GM19239 (cell line): ENCODE measurements around the gene BDKRB2.

Experiments used
- DNase-seq: peaks from one replicate; pipeline ENCODE4 v3.0.0; 2011; ENCODE audit warnings: low spot score; ENCODE audit not compliant: insufficient read length
- FAIRE-seq: peaks from 2 replicates; lab custom pipeline; 2011; peaks lifted over from hg19 to GRCh38; lab: Jason Lieb, UNC

BDKRB2 gene

DNA sequence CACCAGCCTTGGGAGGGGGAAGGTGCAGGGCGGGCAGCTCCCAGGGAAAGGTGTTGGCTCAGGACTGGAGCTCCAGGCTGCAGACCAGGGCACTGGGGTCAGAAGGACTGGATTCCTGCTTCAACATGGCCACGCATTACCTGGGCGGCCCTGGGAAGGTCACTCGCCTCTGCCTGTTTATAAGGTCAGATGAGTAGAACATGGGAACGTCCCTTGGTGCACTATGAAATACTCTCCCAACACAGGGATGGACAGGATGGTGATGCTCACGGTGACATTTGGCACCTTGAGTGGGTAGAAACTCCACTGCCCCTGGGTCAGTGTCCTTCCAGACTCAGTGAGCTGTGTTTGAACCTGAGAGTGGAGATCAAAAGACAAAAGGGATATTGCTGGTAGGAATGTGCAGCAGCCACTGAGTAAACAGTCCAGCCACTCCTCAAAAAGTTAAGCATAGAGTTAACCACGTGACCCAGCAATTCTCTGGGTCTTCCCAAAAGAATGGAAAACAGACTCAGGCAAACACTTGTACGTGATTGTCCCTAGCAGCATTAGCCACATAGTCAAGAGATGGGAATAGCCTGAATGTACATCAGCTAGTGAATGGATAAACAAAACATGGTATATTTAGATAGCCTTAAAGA is 9.1 kb upstream of the BDKRB2 start:
- no peak for DNase-seq
- no peak for FAIRE-seq

DNA sequence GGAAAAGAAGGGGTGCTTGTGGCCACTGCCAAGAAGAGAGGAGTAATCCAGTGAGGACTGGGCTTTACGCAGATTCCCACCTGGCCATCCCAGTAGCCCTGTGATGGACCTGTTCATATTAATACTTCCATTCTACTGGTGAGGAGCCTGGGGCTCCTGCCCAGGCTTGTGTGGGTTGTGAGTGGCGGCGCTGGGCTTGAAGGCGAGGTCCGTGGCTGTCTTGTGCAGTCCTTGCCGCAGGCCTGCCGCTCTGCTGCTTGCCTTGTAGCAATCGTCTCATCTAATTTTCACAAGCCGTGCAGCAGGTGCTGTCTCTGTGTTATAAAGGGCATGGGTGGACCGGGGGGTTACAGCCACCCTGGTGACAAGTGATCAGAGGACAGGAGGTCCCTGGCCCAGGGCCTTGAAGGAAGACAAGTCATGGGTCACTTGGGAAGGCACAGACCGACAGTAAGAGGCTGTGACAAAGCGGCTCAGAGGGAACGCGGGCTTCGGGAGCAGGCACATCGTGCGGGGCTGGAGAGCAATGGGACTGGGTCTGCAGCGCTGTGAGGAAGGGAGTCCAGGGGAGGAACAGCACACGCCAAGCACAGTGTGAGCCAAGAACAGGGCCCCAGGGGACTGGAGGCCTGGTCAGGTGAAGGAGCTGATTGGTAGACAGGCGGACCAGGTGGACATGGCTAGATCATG is 7.3 kb upstream of the BDKRB2 start:
- FAIRE-seq = no peak
- no peak for DNase-seq

DNA sequence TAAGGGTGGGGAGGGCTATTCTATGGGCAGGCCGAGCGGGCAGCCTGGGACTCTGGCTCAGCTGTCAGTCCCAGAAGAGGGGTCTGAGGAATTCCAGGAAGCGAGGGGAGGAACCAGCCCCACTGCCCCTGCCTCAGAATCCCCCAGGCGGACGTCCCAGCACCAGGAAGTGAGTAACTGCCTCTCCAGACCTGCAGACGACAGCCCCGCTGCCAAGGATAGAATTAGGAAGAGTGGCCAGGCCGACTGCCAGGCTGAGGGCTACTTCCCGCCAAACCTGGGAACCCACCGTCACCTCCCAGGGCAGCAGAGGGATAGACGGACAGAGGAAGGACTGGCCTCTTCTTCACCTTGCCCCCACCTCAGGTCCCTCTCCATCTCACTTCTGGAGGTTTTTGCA is 6.7 kb upstream of the BDKRB2 start:
- DNase-seq (no peak), FAIRE-seq (no peak)

DNA sequence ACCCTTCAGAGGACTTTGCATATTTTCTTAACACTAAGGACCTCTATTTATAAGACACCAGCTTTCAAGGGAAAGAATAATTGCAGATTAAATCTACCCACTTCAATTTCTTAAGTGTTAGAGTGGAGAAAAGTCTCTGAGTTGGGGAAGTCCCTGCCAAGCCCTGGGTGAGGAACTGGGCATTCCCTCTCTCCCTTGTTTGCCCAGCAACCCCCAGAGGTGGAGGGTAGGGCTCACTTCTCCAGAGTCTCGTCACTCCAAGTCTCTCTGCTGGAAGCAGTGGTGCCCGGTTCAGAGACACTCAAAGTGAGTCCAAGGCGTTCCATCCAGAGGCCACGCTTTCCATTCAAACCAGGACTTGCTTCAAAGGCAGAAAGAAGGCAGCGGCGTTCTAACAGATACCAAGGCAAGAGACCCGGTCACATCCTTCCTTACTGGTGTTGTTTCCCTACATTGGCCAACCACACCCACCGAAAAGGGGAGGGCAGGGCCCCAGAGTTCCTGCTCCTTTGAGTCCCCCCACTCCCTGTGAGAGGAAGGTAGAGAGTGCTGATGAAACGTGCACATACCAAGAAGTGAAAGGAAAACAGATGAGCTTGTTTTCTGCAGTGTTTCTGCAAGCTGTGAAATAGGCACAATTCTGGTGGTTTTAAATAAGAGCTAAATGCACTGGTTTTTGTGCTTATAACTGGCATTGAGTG is 6.1 kb upstream of the BDKRB2 start:
- no peak for DNase-seq
- no peak for FAIRE-seq

DNA sequence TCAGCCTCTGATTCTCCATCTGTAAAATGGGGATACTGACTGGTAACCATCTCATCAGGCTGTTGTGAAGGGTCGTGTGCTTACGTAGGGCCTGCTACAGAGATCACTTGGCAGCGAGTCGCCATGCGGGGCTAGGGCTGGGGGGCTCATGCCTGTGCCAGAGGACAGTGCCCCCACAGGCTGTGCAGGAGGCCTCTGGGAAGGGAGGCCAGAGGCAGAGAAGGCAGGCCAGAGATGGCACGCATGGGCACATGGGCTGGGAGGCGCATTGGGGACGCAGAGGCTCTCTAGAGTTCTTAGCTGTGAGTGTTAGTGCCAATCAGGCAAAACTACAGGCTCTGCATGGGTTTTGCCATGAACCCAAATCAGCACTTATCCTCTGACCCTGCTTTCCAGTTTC is 3.5 kb upstream of the BDKRB2 start:
- FAIRE-seq (no peak), DNase-seq (no peak)

DNA sequence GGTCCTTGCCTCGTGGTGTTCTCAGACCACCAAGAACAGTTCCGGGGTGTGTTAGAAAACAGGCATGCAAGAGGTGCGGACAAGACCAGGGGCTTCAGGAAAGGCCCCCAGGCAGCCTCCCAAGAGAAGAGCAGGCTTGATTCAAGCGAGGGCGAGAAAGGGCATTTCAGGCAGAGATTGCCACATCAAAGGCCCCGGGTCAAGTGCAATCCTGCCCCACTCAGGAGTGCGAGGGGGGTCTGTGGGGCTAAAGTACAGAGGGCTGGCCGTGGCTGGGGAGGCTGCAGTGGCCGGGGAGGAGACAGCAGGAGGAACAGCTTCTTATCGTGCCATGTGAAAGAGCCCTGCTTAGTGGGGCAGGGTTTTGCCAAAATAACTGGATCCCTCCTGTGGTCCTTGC is 2.7 kb upstream of the BDKRB2 start:
- DNase-seq (no peak), FAIRE-seq (no peak)

DNA sequence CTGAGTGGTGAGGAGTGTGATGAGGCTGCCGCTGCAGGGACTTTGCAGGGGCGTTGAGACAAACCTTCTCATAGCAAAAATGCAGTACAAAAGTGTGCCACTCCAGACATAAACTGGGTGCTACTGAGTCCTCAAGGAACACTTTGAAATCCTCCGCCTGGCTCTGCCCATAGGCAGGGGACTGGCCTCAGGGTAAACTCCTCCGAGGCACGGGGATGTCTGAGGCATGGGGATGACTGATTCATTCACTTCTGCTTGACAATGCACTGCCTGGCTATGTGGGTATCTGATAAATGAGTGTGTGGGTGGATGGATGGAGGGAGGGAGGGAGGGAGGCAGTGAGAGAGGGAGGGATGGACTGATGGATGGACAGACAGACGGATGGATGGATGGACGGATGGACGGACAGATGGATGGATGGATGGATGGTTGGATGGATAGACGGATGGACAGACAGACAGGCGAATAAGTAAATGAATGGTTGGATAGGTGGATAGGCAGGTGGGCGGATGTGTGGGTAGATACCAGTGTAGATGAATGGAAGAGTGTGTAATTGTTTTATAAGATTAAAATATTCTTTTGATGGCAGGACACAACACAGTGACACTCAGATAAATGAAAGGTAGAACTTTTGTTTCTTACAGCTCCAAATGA is 2.1 kb upstream of the BDKRB2 start:
- no peak for FAIRE-seq
- DNase-seq = no peak

DNA sequence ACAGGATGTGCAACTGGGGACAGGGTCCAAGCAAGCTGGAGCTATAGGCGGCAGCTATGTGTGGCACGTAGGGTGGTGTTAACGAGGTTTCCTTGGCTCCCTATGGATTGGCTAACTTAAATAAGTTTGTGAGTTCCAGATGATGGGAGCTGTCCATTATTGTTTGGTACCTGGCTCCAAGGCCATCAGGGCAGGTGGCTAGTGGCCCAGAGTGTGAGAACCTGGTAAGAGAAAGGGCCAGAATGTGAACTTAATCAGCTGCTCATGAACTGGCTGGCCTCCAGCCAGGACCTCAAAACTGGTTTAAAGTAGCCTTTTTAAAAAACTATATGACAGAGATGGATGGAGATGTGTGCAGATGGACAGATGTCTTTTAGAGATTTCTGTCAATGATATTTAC is 1.5 kb upstream of the BDKRB2 start:
- no peak for FAIRE-seq
- DNase-seq = no peak

DNA sequence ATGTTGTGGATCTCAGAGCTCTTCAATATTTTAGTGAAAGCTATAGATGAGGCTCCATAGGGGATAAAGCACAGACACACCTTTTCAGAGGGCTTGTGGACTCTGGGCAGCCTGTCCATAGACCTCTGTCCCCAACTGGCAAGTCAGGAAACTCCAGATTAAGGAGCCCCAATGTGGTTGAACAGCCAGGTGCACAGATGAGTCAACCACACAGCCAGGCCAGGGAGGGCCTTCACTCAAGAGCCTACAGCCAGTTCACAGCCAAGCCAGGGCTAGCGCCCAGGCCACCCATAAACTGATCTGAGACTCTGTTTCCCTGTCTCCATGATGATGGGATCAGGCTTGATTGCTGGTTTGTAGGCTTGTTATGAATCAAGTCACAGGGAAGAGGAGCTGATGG is 1.0 kb upstream of the BDKRB2 start:
- FAIRE-seq (no peak), DNase-seq (no peak)

DNA sequence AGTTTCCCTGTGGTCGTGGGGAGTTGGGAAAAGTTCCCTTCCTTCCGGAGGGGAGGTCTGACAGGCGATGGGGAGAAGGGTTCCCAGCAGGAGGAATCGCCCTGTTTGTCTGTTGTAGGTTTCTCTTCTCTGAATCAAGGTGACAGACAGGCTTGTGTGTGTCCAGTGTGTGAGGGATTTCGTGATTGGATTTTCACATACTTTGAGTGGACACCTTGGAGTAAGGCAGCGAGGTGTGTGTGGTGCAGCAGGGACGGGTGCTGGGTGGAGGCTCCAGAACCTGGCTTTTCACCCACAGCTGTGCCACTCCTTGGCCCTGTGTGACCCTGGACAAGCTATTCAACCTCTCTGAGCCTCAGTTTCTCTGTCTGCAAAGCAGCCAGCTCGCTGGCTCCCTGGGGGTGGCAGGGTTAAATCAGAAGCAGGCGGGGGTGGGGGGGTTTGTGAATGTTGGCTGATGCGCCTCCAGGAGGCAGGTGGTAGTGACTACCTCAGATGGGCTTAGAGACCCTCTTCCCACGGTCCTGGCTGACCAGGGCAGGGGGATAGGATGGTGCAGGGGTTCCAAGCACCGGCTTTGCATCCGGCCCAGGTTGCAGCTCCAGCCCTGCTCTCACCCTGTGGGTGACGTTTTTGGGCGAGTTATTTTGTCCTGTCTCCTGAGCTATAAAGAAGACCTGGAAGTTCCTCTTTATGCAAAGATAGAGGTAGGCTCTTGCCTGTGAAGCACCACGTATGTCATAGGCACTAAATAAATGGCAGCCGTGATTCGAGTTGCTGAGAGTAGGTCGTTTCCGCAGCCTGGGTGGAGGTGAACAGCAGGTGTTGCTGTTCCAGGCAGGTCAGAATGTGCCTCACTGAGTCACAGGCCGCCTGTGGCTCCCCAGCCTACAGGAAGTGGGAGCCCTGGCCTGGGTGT is 679 bp downstream of the BDKRB2 start:
- no peak for FAIRE-seq
- no peak for DNase-seq

DNA sequence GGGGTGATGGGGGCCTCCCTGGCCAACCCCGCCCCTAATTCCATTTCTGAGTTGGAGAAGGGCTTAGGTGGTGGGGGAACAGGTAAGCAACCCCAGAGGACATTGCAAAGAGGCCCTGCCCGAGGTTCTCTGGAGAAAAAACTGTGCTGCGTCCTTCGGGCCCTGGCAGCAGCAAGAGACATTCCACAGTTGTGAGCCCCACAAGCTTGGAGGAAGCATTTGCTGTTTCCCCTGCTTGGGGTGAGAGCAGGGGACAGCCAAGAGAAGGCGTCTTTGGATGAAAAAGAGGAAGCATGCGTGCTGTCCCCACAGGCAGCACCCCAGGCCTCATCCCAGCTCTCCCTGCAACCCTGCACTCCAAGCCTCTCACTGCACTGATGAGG is 1.3 kb downstream of the BDKRB2 start:
- no peak for FAIRE-seq
- no peak for DNase-seq

DNA sequence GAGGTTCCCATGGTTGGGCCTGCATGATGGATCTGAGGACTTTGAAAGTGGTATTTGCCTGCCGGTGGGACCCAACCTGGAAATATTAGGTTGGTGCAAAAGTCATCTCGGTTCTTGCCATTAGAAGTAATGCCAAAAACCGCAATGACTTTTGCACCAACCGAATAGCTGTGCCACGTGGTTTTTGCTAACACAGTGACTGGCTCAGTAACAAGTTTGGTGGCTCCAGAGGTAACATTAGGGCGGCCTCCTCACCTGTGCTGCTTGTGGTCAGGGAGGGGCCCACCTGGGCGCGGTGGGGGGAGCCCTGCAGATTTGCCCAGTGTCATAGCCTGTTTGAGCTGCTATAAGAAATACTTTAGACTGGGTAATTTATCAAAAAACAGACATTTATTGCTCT is 1.8 kb downstream of the BDKRB2 start:
- DNase-seq (no peak), FAIRE-seq (no peak)

DNA sequence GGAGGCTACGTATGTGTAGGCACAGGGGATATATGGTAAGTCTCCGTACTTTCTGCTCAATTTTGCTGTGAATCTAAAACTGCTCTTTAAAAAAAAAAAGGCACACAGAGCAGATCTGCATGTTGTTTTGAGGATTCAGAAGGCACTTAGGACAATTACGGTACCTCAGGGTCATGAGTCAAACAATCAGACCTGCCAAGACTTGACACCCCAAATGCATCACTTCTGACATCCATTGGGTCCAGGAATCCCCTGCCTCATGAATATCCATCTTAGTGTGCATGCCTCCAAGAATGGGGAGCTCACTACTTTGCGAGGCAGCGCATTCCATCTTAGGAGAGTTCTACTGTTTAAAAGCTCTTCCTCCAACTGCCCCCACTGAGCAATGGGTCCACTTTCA is 3.0 kb downstream of the BDKRB2 start:
- FAIRE-seq = no peak
- no peak for DNase-seq

DNA sequence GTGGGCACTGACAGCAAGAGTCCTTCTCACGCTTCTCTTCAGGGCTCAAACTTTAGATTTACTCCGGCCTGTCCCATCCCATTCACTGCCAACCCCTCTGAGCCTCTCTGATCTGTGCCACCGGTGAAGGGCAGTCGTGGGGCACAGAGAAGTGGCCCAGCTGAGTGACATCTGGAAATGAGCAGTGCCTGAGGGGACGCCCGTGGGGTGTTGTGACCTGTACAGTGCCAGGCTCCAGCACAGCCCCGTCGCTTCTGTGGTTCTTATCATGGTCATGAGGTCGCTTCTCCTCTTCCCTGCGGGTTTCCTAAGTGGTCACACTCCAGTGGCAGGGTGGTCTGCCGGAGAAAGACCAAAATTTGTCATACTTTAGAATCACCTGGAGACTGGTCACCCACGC is 4.1 kb downstream of the BDKRB2 start:
- FAIRE-seq = no peak
- DNase-seq = no peak

DNA sequence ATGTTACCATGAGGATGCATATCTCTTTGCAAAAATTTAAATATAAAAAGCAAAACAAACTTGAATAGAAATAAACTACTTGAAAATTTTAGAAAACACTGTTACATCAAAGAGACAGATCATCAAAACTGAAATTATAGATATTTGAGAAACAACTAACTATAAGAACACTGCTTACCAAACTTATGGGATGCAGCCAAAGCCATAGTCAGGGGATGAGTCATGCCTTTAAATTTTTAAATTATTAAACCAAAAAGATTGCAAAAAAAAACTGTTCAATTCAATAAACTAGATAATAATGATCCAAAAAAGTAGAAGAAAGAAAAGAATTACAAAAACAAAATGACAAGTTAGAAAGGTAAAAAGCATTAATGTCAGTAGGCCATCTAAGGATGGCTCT is 7.5 kb downstream of the BDKRB2 start:
- no peak for FAIRE-seq
- no peak for DNase-seq

DNA sequence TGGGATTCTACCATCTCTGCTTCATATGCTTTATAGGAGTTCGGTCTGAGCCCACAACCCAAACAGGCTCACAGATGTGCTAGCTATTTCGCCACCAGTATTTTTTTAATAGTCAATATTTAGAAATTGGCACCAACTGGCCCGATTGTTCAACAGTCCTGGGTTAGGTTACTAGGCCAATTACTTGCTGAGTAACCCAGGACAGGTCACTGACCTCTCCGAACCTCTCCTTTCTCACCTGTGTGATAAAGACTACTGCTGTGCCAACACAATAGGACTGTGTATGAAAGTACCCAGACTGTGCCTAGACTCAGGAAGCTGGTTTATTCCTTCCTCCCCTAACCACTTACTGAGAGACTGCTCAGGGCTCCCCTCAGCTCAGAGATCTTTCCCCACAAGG is 8.3 kb downstream of the BDKRB2 start:
- no peak for DNase-seq
- FAIRE-seq = no peak

DNA sequence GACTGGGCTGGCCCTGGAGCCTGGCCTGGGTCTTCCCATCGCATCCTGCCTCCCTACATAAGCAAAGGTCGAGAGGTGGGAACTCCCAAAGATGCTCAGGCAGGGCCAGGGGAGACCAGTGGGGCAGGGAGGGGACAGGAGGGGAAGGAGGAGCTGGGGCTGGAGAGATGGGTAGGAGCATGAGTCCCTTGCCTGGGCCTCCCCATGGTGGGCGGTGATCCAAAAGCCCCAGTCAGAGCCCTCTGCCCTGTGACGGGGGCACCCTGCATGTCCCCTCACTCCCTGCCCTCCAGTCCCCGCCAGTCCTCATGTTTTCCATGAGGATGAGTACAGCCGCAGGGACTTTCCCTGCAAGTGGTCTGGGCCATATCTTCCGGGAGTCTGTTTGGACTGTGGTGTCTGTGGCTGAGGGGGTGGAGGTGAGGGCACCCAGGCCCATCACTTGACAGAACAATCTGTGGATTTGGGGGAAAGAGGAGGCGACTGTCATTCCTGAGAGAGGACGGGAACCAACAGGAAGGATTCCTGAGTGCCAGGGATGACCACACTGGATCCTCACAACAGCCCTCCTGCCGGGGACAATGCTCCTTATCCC is 9.3 kb downstream of the BDKRB2 start:
- no peak for DNase-seq
- FAIRE-seq = no peak

DNA sequence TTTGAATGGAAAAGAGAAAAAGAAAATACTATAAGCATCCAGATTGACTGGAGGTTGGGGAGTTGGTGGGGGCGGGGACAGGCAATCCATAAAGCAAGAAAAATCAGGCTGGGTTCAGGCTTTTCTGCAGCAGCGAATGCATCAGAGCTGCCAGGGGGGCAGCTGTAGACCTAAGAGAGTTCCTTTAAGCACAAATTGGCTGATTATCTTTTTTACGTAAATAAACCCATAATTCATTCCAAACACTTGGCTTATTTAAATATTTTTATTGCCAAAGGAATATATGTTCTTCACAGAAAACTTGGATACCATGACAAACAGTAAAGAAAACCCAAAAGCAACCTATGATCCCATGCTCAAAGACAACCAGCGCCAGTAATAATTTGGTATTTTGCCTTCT is 10.2 kb downstream of the BDKRB2 start:
- no peak for FAIRE-seq

DNA sequence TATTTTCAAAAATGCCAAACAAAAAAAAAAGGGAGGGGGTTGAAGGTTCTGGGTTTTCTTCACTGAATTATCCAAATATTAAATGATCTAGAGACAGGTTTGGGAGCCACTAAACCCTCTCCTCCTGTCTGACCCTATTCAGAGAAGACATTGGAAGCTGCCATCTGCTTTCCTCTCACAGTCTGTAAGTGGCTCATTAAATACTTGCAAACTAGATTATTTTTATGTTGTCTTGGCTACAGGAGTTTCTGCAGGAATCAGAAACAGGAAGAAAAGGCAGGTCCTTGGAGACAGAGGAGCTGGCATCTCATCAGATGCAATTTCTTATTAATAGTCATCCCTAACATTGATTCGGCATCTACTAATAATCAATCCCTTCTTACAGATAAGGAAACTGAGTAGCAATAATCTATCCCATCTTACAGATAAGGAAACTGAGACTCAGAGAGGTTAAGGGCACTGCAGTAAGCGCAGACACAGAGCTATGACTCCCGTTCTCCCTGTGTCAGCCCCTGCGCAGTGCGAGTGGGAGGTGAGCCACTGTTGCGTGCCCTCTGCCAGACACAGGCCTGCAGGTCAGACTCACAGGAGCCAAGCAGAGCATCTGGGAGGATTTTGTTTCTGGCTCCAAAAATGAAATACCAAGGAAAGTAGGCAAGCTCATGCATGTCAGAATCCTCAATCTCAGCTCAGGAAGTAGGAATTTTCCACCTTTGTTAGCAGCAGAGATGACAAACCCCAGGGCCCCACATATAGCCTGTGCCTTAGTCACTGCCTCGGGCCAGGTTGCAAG is 11.0 kb downstream of the BDKRB2 start:
- FAIRE-seq (no peak), DNase-seq (no peak)

More for the DNA sequence above, 10.2 kb downstream of the BDKRB2 start:
- DNase-seq = no peak
